ENCODE results near the gene CALM3.

Gene CALM3

DNA sequence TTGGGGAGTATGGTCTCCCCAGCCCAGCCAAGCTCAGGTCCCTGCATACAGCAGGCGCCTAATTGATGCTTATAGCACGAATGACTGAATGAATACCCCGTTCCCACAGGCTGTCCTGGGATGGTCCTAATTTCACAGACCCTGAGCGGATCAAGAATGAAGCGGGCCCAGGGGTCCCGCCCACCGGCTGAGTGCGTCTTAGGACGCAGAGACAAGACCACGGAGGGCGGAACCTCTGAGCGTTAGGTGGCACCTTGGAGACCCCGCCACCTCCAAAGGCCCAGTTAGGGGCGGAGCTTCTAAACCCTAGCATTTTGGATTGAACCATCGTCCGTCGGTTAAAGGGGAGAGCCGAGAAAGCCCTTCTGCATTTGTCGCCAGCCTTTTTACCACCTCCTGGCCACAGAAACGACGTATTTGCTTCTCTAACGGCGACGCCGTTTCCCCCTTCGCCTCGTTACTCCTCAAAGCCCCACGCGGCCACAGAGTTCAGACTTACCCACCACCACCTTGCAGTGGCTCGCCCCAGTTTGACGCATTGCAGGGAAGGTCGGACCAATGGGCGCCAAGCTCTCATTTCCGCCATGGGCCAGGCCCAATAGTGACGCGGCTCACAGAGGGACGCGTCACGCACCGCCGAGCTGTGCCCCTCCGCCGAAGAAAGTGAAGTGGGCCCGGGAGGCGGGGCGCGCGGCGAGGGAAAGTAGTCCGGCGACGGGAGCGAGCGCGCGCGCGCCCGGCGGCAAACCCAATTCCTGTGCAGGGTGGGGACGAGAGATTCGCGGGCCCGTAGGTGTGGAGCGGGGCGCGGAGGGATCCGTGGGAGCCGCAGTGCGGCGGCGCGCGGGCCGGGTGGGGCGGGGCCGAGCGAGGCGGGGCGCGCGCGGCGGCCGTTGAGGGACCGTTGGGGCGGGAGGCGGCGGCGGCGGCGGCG is 479 bp upstream of the CALM3 start:
- DNase-seq = peak; percentile 97

DNA sequence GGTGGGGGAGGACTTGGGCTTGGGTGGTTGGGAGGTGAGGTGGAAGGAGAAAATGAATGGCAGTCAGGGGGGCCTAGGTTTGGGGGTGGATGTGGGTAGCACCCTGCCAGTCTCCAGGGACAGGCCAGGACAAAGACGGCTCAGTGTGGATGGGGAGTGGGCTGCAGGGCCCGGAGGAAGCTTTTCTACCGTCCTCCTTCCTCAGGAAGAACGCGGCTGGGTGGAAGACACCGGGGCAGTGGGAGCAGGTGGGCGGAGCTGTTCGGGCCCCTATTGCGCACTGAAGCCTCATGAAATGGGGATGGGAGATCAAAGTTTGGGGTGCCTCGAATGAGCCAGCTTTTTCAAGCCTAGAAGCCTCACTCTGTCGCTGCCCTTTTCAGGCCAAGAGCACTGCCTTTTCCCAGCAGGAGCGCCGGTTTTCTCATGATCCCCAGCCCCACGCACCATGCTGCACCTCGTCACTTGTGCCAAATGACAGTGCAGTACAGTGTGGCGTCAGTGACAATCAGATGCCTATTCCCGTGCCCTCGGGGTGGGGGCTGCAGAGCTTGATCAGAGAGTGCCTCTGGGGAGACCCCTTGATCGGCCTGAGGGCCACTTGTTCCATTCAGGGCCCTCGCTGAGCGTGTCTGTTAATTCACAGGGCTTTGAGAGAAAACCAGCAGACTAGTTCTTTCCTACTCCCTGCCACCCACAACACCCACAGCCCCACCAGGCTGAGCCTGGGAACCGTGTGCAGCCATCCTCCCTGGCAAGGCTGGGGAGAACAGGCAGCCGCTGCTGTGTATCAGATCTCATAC is 1.5 kb downstream of the CALM3 start:
- DNase-seq = no peak

DNA sequence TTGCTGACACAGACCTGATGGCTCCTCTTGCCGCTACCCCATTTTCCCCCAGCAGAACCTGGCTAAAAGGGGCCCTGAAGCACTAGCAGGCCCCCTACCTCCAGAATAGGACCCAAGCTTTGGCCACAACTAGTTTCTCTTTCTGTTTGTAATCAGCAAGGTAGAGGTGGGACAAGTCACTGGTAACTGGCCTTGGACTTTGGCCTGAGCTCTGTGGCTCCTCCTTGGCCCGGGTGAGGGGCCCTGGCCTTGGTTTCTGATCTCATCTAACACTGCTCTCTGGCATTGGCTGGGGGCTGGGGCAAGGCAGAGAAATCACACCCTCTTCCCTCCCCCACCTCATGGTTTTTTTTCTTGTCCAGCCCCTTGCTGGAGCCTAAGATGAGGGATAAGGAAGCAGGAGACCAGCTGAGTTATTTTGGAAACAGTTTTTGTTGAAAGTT is 2.1 kb downstream of the CALM3 start:
- no peak for DNase-seq

DNA sequence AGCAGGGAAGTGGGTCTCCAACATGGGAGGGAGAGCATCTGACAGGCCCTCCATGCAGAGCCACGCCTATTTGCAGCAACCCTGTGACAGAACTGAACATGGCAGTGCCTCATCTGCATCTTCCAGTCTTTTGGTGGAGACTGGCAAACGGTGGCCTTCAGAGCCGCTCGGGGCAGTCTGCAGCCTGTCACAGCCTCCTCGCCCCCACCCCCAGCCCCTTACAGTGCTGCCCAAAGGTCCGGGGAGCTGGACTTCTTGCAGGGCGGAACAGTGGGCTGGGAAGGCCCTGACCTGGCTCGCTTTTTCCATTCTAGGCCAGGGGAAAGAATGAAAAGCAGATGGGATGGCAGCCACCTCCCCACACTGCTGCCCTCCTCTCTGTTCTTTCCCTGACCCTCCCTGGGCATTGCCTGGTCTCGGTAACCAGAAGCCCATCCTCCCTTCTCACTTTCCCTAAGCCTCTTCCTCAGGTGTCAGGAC is 2.7 kb downstream of the CALM3 start:
- DNase-seq = no peak

DNA sequence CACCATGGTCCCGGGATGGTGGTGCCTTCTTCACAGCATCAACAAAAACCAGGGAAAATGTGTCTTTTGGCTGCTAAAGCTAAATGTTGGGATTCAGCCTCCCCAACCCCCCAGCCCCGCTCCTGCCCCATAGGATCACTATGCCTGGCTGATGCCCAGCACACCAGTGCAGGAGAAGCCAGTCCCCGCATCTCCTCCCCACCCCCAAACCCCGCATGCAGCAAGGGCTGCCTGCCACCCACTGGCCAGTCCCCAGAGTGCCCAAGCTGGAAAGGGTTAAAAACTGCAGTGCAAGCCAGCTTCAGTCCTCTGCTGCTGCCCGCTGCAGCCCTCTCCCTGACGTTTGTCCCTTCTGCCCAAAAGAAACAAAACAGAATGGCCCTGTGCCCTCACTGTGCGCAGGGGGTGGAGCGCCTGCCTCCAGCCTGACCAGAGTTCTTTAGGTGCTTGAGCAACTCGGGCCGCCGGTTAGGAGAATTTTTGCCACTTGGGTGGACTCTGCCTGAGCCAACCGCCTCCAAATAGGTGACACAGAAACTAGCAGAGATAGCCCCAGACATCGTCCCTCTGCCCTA is 3.7 kb downstream of the CALM3 start:
- DNase-seq = no peak

DNA sequence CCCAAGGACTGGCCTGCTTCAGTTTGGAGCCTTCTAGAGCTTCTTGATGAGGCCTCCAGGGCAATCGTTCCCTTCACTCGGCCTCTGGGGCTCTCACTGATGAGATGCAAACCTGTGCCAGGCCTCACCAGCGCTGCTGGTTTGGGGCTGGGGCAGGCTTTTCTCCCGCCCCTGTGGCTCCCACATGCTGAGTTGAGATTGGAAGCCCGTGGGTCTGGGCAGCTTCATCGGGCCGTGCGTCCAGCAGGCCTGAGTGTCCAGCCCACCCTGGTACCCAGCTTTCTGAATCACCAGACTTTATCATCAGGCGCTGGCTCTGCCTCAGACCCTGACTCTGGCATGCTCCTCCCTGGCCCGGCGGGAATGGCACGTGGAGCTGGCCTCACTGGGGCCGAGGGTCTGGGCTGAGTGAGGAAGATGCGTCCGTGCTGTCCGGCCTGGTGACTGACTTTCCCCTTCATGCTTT is 4.3 kb downstream of the CALM3 start:
- no peak for DNase-seq

DNA sequence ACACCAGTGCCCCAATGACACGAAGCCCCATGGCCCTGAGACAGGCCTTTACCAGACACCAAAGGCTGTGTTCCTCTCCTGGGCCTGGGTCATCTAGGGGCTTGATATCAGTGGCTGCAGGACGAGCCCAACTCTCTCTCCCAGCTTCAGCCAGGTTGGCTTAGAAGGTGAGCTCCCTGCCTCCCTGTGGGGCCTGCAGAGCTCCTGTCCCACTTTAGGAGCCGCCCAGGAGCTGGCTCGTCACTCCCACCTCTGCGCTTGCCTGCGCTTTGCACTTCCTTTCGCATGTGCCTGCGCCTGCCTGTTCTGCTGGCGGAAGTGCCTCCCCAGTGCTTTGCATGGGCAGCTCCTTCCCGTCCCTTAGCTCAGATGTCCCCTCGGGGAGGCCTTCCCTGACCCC is 4.9 kb downstream of the CALM3 start:
- DNase-seq = no peak

DNA sequence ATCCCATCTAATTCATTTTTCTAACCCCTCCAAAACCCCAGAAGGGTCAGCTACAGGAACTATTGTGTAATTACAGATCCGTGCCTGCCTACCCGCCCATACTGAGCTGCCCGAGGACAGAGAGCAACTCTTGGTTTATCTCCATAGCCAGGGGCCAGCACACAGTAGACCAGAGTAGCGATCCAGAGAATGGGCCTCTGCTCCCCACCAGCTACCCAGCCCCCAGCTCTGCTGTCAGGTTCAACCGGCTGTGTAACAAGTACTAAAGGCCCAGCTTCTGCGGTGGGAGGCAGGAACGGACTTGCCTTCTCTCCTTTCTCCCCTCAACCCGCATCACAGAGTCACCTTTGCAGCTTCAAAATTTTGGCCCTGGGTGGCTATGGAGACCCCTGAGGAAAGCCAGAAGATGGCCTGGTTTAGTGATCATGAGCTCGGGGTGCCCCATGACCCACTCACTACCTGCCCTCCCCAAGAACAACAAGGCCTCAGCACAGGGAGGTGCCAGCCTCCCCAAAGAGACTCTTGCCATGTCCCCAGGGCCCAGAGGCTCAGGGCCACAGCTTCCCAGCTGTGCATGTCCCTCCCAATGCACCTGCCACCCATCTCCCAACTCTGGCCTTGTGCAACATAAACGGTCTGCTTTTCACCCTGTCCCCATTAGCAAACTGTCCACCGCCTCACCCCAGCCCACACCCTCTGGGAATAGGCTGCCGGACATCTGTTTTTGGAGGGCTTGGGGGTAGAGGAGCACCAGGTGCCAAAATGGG is 5.7 kb downstream of the CALM3 start:
- no peak for DNase-seq

DNA sequence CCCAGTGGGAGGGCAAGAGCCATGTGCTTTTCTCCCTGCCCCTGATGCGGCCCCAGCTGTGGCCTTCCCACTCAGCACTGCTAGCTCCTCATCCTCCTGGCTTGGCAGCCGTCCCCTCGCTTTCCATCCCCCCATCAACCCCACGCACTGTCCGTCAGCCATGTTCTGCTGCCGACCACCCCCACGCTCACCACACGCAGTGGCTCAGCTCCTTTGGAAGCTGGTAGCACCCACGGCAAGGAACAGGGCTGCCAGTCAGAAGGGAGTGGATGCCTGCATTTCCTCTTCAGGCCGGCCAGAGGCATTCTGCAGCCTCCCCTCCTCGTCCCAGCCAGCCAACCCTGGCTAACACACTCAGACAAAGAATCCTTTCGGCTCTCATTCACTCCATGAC is 6.3 kb downstream of the CALM3 start:
- DNase-seq = peak; percentile 51

DNA sequence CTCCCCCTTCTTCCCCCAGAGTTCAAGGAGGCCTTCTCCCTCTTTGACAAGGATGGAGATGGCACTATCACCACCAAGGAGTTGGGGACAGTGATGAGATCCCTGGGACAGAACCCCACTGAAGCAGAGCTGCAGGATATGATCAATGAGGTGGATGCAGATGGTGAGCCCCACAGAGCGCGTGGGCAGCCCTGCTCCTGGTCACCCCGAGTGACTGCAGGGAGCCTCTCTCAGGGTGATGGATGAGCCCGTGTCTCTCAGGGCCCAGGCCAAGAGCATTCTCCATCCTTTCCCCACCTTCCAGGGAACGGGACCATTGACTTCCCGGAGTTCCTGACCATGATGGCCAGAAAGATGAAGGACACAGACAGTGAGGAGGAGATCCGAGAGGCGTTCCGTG is 7.0 kb downstream of the CALM3 start:
- DNase-seq = no peak

DNA sequence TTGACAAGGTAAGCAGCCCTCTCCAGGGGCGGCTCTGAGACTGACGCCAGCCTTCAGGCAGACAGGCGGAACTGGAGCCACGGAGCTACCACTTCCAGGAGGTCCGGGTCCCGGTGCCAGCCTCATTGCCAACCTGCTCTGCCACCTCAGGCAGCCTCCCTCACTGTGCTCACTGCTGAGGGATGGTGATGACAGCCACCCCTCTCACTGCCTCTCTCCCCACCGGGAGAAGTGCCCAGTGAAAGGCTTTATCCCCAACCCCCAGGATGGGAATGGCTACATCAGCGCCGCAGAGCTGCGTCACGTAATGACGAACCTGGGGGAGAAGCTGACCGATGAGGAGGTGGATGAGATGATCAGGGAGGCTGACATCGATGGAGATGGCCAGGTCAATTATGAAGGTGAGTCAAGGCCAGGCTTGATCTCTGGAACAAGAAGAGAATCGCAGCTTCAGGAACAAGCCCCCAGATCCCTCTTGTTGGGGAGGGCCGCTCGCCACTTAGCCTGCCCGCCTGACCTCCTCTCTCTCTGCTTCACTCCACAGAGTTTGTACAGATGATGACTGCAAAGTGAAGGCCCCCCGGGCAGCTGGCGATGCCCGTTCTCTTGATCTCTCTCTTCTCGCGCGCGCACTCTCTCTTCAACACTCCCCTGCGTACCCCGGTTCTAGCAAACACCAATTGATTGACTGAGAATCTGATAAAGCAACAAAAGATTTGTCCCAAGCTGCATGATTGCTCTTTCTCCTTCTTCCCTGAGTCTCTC is 7.6 kb downstream of the CALM3 start:
- DNase-seq = no peak

DNA sequence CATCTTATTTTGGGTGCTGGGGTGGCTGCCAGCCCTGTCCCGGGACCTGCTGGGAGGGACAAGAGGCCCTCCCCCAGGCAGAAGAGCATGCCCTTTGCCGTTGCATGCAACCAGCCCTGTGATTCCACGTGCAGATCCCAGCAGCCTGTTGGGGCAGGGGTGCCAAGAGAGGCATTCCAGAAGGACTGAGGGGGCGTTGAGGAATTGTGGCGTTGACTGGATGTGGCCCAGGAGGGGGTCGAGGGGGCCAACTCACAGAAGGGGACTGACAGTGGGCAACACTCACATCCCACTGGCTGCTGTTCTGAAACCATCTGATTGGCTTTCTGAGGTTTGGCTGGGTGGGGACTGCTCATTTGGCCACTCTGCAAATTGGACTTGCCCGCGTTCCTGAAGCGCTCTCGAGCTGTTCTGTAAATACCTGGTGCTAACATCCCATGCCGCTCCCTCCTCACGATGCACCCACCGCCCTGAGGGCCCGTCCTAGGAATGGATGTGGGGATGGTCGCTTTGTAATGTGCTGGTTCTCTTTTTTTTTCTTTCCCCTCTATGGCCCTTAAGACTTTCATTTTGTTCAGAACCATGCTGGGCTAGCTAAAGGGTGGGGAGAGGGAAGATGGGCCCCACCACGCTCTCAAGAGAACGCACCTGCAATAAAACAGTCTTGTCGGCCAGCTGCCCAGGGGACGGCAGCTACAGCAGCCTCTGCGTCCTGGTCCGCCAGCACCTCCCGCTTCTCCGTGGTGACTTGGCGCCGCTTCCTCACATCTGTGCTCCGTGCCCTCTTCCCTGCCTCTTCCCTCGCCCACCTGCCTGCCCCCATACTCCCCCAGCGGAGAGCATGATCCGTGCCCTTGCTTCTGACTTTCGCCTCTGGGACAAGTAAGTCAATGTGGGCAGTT is 8.6 kb downstream of the CALM3 start:
- DNase-seq = no peak

DNA sequence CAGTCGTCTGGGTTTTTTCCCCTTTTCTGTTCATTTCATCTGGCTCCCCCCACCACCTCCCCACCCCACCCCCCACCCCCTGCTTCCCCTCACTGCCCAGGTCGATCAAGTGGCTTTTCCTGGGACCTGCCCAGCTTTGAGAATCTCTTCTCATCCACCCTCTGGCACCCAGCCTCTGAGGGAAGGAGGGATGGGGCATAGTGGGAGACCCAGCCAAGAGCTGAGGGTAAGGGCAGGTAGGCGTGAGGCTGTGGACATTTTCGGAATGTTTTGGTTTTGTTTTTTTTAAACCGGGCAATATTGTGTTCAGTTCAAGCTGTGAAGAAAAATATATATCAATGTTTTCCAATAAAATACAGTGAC is 9.3 kb downstream of the CALM3 start:
- DNase-seq = no peak

DNA sequence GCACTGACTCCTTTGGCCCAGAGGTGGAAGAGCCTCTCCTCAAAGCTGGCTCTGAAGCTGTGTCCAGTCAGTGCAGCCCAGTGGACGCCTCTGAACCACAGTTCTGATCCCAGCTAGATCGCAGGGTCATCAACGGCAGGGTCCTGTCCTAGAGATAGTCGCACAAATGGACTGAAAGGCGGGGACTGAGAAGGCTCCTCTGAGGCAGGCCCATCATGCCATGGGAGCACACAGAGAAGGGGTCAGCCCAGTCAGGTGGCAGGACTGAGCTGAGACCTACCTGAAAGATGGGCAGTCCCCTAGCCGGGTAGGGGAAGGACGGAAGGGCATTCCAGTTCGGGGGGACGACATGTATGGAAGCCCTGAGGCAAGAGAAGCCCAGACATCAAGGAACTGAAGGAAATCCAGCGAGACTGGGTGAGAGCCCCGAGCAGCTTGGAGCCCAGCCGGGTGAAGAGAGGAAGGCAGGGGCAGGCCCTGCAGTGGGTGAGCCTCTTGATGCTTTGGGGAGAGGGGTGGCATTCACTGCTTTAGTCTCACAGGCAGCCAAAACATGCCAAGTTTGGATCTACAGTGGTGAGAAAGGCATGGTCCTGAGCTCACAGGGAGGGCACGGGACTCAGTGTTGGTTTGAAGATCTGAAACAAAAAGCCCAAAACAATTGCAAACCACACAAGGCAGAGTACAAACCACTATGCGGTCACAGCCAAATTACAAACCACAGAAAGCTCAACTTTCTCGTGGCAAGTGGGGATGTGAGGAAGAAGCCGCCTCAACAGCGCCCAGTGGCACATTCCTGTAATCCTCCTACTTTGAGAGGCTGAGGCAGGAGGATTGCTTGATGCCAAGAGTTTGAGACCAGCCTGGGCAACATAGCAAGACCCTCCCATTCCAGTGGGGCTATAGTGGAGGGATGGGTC is 10.0 kb downstream of the CALM3 start:
- DNase-seq = no peak

DNA sequence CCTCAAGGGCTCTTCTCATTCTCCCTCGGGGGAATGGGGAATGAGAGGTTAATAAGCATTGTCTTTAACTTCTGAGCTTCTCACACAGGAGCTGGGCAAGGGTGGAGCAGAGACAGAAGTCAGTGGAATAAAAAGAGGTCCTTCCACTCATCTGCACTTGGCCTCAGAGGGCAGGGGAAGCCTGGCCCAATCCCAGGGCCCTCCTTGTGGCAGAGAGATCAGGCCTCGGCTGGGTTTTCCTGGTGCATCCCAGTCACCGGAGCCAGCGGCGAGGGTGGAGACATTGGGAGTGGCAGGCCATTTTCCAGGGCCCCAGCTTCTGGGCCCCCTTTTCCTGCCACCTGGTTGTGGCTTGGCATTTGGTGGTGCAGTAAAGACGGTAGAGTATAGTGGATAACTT is 10.6 kb downstream of the CALM3 start:
- DNase-seq = no peak

DNA sequence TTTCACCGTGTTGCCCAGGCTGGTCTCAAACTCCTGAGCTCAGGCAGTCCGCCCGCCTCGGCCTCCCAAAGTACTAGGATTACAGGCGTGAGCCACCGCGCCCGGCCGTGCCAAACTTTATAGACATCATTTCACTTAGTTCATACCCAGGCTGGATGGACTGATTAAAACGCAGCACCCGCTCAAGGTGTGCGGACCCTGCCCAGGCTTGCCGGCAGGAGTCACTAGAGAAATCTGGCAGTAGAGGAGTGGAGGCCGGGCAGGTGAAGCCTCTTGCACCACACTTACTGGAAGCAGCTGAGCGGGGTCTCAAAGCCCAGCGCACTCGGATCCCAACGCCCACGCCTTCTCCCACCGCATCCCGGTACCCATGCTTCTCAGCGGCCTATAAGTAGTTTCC is 12.4 kb downstream of the CALM3 start:
- no peak for DNase-seq

DNA sequence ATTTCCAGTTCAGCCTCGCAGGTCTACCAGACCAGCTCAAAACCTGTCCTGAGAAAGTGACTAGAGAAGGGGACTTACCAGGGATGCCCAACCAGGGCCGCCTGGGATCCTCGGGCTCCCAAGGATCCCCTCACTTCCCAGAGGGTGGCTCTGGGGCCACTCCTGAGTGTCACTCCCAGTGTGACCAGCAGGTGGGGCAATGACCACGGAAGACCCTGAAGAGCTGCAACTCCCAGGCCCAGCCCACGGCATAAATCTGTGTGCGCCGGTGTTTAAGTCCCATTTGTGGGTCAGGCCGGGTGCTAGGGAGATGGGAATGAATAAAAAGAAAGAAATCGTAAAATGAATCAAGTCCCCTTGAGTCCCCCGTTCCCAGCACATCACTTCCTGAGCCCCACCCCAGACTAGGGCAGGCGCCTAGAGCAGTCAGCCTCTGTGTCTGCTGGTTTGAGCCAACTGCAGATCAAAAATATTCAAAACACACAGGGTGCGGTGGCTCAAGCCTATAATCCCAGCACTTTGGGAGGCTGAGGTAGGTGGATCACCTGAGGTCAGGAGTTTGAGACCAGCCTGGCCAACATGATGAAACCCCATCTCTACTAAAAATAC is 13.1 kb downstream of the CALM3 start:
- peak; percentile 73 for DNase-seq

DNA sequence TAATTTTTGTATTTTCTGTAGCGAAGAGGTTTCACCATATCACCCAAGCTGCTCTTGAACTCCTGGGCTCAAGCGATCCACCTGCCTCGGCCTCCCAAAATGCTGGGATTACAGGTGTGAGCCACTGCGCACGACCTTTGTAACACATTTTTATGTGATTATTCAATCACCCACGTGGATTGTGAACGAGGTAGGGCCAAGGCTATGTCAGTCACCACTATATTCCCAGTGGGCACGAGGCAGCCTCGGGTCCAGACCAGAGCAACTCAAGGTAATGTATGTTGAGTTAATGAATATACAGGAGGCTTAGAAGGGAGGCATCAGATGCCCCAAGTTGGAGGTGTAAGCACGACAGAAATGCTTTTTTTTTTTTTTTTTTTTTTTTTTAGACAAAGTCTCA is 14.8 kb downstream of the CALM3 start:
- DNase-seq = no peak

DNA sequence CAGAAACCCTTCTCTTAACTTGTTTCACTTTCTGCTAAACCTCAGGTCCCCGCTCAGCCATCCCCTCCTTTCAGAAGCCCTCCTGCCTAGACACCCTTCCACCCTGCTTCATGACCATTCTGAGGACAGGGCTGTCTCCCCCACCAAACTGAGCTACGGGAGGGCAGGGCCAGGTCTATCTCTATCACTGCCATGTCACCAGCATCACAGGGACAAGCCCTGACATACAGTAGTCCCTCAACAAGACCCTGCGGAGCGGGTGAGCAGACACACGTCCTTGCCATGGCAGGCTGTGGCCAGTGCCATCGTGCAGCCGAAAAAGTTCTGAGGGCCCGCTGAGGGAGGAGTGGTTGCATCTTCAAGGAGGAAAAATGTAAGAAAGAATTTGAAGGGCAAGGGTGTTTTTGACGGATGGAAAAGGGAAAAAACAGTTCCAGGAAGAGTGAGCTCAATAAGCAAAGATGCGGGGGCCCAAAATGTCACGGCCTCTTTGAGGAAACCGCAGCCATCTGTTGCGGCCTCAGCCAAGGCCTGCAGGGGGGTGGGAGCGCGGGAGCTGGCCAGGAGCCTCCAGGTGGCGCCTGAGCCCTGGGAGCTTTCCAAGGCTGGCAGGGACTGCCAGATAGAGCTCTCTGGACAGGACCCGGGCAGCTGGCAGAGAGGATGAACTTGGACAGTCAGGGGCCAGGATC is 15.6 kb downstream of the CALM3 start:
- peak; percentile 81 for DNase-seq
